Stimulated activated memory B cell treated with anti-CD40 and anti-IgM and Interleukin-4, amounts not matched to agents 10 μg/mL and 1 μg/mL and 100 μg/mL, for 72 hours (primary cell): ENCODE measurements around the gene KDM4B.
A peak's percentile ranks its signal among the peaks of the same experiment; 100 is the strongest.
"Not testable (repeated sequence)": the region's sequence is repeated elsewhere in the genome, so short reads cannot be mapped to it uniquely, and the experiment has no call there.

ENCODE experiments used
- ATAC-seq: fragments of 150-1000 bp; cut with Tn5 transposase; 2 replicates; pipeline ENCODE4 v1.10.0; 2021
- H3K27ac Mint-ChIP-seq: one replicate; pipeline ENCODE4 v1.8.0; 2022; ENCODE audit warnings: mild to moderate bottlenecking, mixed read lengths
- H3K27me3 Mint-ChIP-seq: one replicate; pipeline ENCODE4 v1.8.0; 2022; ENCODE audit warnings: mixed read lengths
- H3K36me3 Mint-ChIP-seq: one replicate; pipeline ENCODE4 v1.8.0; 2022; ENCODE audit warnings: mixed read lengths
- H3K4me1 Mint-ChIP-seq: one replicate; pipeline ENCODE4 v1.8.0; 2022; ENCODE audit warnings: mixed read lengths
- H3K4me3 Mint-ChIP-seq: one replicate; pipeline ENCODE4 v1.8.0; 2022; ENCODE audit warnings: mild to moderate bottlenecking, moderate library complexity, mixed read lengths
- H3K9me3 Mint-ChIP-seq: one replicate; pipeline ENCODE4 v1.8.0; 2022; ENCODE audit warnings: mixed read lengths

The KDM4B gene

GRCh38 chr19:5158549-5159134, 189.7 kb downstream of the KDM4B start:
- H3K9me3 Mint-ChIP-seq, H3K27me3 Mint-ChIP-seq, H3K4me1 Mint-ChIP-seq, H3K27ac Mint-ChIP-seq, H3K4me3 Mint-ChIP-seq, ATAC-seq: not testable (repeated sequence)
- peaks cover 19% of the 10 kb centered on the region for H3K36me3 Mint-ChIP-seq

- not testable (repeated sequence) for ATAC-seq, H3K9me3 Mint-ChIP-seq, H3K4me1 Mint-ChIP-seq, H3K4me3 Mint-ChIP-seq, H3K27me3 Mint-ChIP-seq
- Mint-ChIP-seq H3K36me3 (peaks cover 15% of the 10 kb centered on the region), H3K27ac (peak overlapping the region; percentile 0)
Observed at GRCh38 chr19:5160158-5160795, 191.4 kb downstream of the KDM4B start.

GRCh38 chr19:5164845-5165696, 196.2 kb downstream of the KDM4B start:
- H3K27me3 Mint-ChIP-seq, H3K4me1 Mint-ChIP-seq, H3K36me3 Mint-ChIP-seq, H3K4me3 Mint-ChIP-seq, H3K9me3 Mint-ChIP-seq, H3K27ac Mint-ChIP-seq, ATAC-seq: not testable (repeated sequence)

DNA sequence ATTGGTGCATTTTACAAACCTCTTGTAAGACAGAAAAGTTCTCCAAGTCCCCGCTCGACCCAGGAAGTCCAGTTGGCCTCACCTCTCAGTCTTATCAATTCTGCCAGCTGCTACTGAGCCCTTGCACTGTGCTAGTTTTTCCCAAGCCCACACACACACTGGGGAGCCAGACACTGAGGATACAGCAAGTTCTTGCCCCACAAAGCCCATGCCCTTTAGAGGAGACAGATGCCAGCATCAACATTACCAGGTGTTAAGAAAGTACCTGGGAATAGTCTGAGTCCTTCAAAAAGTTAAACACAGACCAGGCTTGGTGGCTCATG, 196.7 kb downstream of the KDM4B start:
- H3K27ac Mint-ChIP-seq = no peak overlapping the region
- peaks cover 12% of the 10 kb centered on the region for H3K27me3 Mint-ChIP-seq
- H3K36me3 Mint-ChIP-seq = no peaks in the 10 kb centered on the region
- no peak overlapping the region for H3K4me3 Mint-ChIP-seq
- no peak for ATAC-seq
- H3K9me3 Mint-ChIP-seq = peaks cover 6% of the 10 kb centered on the region
- peaks cover under 1% of the 10 kb centered on the region for H3K4me1 Mint-ChIP-seq

- no peaks in the 10 kb centered on the region for H3K4me1 Mint-ChIP-seq
- no peak for ATAC-seq
- no peaks in the 10 kb centered on the region for H3K36me3 Mint-ChIP-seq
- peaks cover 12% of the 10 kb centered on the region for H3K27me3 Mint-ChIP-seq
- no peak overlapping the region for H3K27ac Mint-ChIP-seq
- H3K9me3 Mint-ChIP-seq = peaks cover 6% of the 10 kb centered on the region
- no peak overlapping the region for H3K4me3 Mint-ChIP-seq
Observed at GRCh38 chr19:5166262-5166661, 197.3 kb downstream of the KDM4B start.

GRCh38 chr19:5170329-5170745, 201.4 kb downstream of the KDM4B start:
- Mint-ChIP-seq H3K4me1 (no peaks in the 10 kb centered on the region), H3K27me3 (peaks cover 12% of the 10 kb centered on the region), H3K27ac (no peak overlapping the region), H3K4me3 (no peak overlapping the region), H3K36me3 (no peaks in the 10 kb centered on the region), H3K9me3 (peaks cover 6% of the 10 kb centered on the region)
- ATAC-seq = no peak

GRCh38 chr19:5171711-5172110, 202.8 kb downstream of the KDM4B start:
- H3K36me3 Mint-ChIP-seq = no peaks in the 10 kb centered on the region
- ATAC-seq = no peak
- H3K4me3 Mint-ChIP-seq = no peak overlapping the region
- peaks cover 3% of the 10 kb centered on the region for H3K4me1 Mint-ChIP-seq
- peaks cover 13% of the 10 kb centered on the region for H3K27me3 Mint-ChIP-seq
- H3K27ac Mint-ChIP-seq = no peak overlapping the region
- peaks cover 6% of the 10 kb centered on the region for H3K9me3 Mint-ChIP-seq

GRCh38 chr19:5172859-5173630, 204.1 kb downstream of the KDM4B start:
- Mint-ChIP-seq H3K9me3 (peaks cover 6% of the 10 kb centered on the region), H3K36me3 (no peaks in the 10 kb centered on the region), H3K27me3 (peaks cover 22% of the 10 kb centered on the region), H3K27ac (no peak overlapping the region), H3K4me1 (peaks cover 10% of the 10 kb centered on the region), H3K4me3 (no peak overlapping the region)
- ATAC-seq = no peak

DNA sequence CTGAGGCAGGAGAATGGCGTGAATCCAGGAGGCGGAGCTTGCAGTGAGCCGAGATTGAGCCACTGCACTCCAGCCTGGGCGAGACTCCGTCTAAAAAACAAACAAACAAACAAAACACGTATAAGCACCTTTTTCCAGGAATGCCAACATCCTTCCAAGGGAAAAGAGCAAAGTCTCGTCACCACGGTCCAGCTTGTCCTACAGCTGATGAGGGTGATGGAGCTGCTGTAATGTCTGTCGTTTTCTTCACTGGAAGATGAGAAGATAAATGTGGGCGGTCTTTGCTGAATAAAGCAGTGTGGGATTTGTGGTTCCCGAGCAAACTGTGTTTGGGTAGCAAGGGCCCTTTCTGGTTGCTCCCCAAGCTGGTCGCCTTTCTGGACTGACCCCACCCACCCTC, 205.1 kb downstream of the KDM4B start:
- Mint-ChIP-seq H3K4me1 (peaks cover 10% of the 10 kb centered on the region), H3K4me3 (no peak overlapping the region), H3K36me3 (no peaks in the 10 kb centered on the region), H3K27ac (no peak overlapping the region), H3K9me3 (peaks cover 6% of the 10 kb centered on the region), H3K27me3 (peaks cover 22% of the 10 kb centered on the region)
- no peak for ATAC-seq

DNA sequence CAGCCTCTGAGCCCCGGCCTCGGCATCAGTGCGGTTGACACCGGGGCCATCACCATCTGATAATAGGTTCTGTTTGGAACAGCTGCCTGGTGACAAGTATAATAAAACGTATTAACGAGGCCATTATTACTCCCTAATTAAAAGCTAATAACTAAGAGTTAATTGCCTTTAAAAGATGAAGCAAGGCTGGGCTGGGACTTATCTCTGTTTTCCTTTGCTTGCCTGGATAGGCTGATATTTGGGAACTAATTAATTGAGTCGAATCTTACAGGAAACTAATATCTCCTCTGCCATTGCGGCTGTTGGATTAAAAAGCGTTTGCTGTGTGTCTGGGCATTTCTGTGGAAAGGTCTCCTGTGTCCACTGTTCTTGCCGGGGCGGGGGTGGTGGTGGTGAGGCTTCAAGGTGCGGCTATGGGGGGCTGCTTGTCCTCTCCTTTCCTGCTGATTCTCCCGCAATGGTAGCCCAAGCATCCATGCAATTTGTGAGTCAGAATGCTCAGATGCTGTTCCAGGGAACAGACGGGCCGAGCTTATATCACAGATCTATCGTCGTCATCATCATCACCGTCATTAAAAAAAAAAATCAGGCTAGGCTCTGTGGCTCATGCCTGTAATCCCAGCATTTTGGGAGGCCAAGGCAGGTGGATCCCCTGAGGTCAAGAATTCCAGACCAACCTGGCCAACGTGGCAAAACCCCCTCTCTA, 209.0 kb downstream of the KDM4B start:
- no peaks in the 10 kb centered on the region for H3K36me3 Mint-ChIP-seq
- no peaks in the 10 kb centered on the region for H3K9me3 Mint-ChIP-seq
- H3K4me3 Mint-ChIP-seq = no peak overlapping the region
- ATAC-seq = no peak
- peaks cover 10% of the 10 kb centered on the region for H3K27me3 Mint-ChIP-seq
- no peak overlapping the region for H3K27ac Mint-ChIP-seq
- peaks cover 10% of the 10 kb centered on the region for H3K4me1 Mint-ChIP-seq

DNA sequence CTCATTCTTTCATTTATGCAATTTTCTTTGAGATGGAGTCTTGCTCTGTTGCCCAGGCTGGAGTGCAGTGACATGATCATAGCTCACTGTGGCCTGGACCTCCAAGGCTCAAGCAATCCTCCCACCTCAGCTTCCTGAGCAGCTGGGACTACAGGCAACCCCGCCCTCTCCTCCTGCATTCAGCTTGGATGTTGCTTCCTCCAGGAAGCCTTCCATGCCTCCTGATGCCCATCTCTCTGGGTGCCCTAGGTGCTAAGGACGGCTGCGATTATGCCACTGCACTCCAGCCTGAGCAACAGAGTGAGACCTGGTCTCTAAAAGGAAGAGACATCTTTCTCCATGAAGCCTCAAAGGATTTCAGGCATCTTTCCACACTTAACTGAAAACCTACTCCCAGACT, 209.9 kb downstream of the KDM4B start:
- Mint-ChIP-seq H3K4me1 (peaks cover 10% of the 10 kb centered on the region), H3K36me3 (no peaks in the 10 kb centered on the region), H3K9me3 (no peaks in the 10 kb centered on the region), H3K4me3 (no peak overlapping the region), H3K27ac (no peak overlapping the region), H3K27me3 (peaks cover 10% of the 10 kb centered on the region)
- no peak for ATAC-seq

DNA sequence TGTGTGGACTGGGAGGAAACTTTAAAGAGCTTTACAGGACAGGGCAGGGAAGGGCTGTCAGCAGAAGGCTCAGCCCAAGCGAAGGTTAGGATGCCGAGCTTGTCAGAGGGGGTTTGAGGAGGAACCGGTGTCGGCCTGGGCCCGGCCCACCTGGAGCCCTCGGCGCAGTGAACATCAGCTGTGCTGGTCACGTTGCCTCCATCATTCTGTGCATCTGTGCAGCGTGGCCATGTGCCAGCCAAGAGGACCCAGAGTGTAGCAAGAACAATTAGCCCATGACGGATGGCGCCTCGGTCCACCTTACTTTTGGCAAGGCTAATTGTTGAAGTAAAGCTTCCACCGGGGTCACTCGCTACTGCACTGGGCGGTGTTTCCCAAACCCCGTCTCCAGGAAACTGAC, 210.3 kb downstream of the KDM4B start:
- Mint-ChIP-seq H3K36me3 (no peaks in the 10 kb centered on the region), H3K27ac (no peak overlapping the region), H3K4me3 (no peak overlapping the region), H3K4me1 (peaks cover 10% of the 10 kb centered on the region), H3K27me3 (peaks cover 10% of the 10 kb centered on the region), H3K9me3 (no peaks in the 10 kb centered on the region)
- ATAC-seq = no peak

- ATAC-seq = no peak
- Mint-ChIP-seq H3K27ac (no peak overlapping the region), H3K27me3 (peaks cover 10% of the 10 kb centered on the region), H3K36me3 (no peaks in the 10 kb centered on the region), H3K9me3 (no peaks in the 10 kb centered on the region), H3K4me3 (no peak overlapping the region), H3K4me1 (peaks cover 10% of the 10 kb centered on the region)
Observed at GRCh38 chr19:5181329-5181728, 212.4 kb downstream of the KDM4B start.

DNA sequence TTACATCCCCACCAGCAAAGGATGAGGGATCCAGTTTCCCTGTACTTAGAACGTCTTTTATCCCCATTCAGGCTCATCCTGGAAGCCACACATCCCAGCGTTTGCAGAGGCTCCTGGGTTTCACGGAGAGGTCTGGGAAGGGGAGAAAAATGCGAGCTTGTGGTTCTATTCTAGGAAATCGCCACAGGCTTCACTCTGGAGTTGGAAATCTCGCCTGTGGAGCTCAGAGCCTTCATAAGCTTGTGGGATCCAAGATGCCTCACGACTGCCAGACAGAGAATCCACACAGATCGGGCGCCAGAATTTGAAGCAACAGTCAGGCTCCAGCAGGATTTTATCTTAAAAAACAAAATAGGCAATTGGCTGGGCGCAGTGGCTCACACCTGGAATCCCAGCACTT, 213.8 kb downstream of the KDM4B start:
- no peaks in the 10 kb centered on the region for H3K4me1 Mint-ChIP-seq
- no peaks in the 10 kb centered on the region for H3K9me3 Mint-ChIP-seq
- H3K27me3 Mint-ChIP-seq = no peaks in the 10 kb centered on the region
- no peak for ATAC-seq
- no peak overlapping the region for H3K27ac Mint-ChIP-seq
- no peaks in the 10 kb centered on the region for H3K36me3 Mint-ChIP-seq
- no peak overlapping the region for H3K4me3 Mint-ChIP-seq

DNA sequence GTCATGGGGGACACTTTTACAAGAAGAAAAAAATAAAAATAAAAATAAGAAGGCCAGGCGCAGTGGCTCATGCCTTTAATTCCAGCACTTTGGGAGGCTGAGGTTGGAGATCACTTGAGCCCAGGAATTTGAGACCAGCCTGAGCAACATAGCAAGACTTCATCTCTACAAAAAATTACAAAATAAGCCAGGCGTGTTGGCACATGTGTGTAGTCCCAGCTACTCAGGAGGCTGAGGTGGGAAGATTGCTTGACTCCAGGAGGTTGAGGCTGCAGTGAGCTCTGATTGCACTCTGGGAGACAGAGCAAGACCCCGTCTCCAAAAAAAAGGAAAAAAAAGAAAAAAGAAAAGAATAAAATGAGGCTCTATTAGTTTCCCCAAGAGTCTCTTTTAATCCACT, 214.7 kb downstream of the KDM4B start:
- Mint-ChIP-seq H3K4me3 (no peak overlapping the region), H3K27me3 (peaks cover 6% of the 10 kb centered on the region), H3K4me1 (no peaks in the 10 kb centered on the region), H3K36me3 (no peaks in the 10 kb centered on the region), H3K9me3 (no peaks in the 10 kb centered on the region), H3K27ac (no peak overlapping the region)
- ATAC-seq = no peak
